GM23338 (cell line): Measurements from ENCODE around the gene ARL2BP. TPM values are rescaled to one million over a fixed set of nuclear protein-coding genes. Genes with fewer than 3 reads are reported as not detected.
A peak's percentile ranks its signal among the peaks of the same experiment; 100 is the strongest.

Source experiments
- ATAC-seq: fragments of 200-7000 bp; cut with Tn5 transposase; 3 replicates; pipeline ENCODE4 v1.9.1; 2020
- DNase-seq: peaks from one replicate; pipeline ENCODE4 v3.0.0-alpha.2; 2015; ENCODE audit warnings: low spot score
- H2AFZ ChIP-seq: fragments of 200-600 bp; sonication (generic); 2 replicates; pipeline ENCODE4 v1.8.0; 2016; ENCODE audit warnings: antibody characterized with exemption, mild to moderate bottlenecking, moderate library complexity
- H3F3A ChIP-seq: fragments of 200-600 bp; sonication (generic); replicated peaks from 2 replicates; pipeline ENCODE4 v1.8.0; 2017; ENCODE audit warnings: antibody characterized with exemption, mixed run types, low read depth
- H3K27ac ChIP-seq: fragments of 200-600 bp; sonication (generic); 2 replicates; pipeline ENCODE4 v1.6.1; 2016; ENCODE audit warnings: low read depth
- H3K27me3 ChIP-seq: fragments of 200-600 bp; sonication (generic); 2 replicates; pipeline ENCODE4 v1.8.0; 2016; ENCODE audit warnings: mild to moderate bottlenecking, mixed run types, moderate library complexity; ENCODE audit not compliant: insufficient read depth
- H3K36me3 ChIP-seq: fragments of 200-600 bp; sonication (generic); 2 replicates; pipeline ENCODE4 v1.8.0; 2016; ENCODE audit warnings: mild to moderate bottlenecking; ENCODE audit not compliant: insufficient read depth
- H3K4me1 ChIP-seq: fragments of 200-600 bp; sonication (generic); 2 replicates; pipeline ENCODE4 v1.8.0; 2016; ENCODE audit warnings: mild to moderate bottlenecking, moderate library complexity; ENCODE audit not compliant: insufficient read depth
- H3K4me2 ChIP-seq: fragments of 200-600 bp; sonication (generic); 2 replicates; pipeline ENCODE4 v1.7.1; 2017; ENCODE audit warnings: mixed run types
- H3K4me3 ChIP-seq: fragments of 200-600 bp; sonication (generic); 2 replicates; pipeline ENCODE4 v1.6.1; 2016; ENCODE audit warnings: mixed run types
- H3K79me2 ChIP-seq: fragments of 200-600 bp; sonication (generic); replicated peaks from 2 replicates; pipeline ENCODE4 v1.8.0; 2017; ENCODE audit warnings: mild to moderate bottlenecking; ENCODE audit not compliant: insufficient read depth
- H3K9me2 ChIP-seq: fragments of 200-600 bp; sonication (generic); 2 replicates; pipeline ENCODE4 v1.8.0; 2017; ENCODE audit not compliant: insufficient read depth
- H4K20me1 ChIP-seq: fragments of 200-600 bp; sonication (generic); replicated peaks from 2 replicates; pipeline ENCODE4 v1.8.0; 2017; ENCODE audit warnings: mild to moderate bottlenecking; ENCODE audit not compliant: insufficient read depth
- H3K27ac Mint-ChIP-seq: 2 replicates; pipeline ENCODE4 v1.8.0; 2020; ENCODE audit warnings: inconsistent platforms, mild to moderate bottlenecking, moderate library complexity, mixed read lengths
- H3K27me3 Mint-ChIP-seq: 3 replicates; pipeline ENCODE4 v1.8.0; 2022; ENCODE audit warnings: low read depth, mild to moderate bottlenecking, moderate library complexity, mixed read lengths, inconsistent platforms; ENCODE audit not compliant: insufficient read depth, poor library complexity
- H3K36me3 Mint-ChIP-seq: 3 replicates; pipeline ENCODE4 v1.8.0; 2021; ENCODE audit warnings: low read depth, mild to moderate bottlenecking, inconsistent platforms, moderate library complexity, mixed read lengths
- H3K4me1 Mint-ChIP-seq: 3 replicates; pipeline ENCODE4 v1.8.0; 2020; ENCODE audit warnings: mild to moderate bottlenecking, inconsistent platforms, mixed read lengths
- H3K4me3 Mint-ChIP-seq: 3 replicates; pipeline ENCODE4 v1.8.0; 2021; ENCODE audit warnings: moderate library complexity, mild to moderate bottlenecking, inconsistent platforms, mixed read lengths
- H3K9me3 Mint-ChIP-seq: 3 replicates; pipeline ENCODE4 v1.8.0; 2020; ENCODE audit warnings: moderate library complexity, mild to moderate bottlenecking, inconsistent platforms, mixed read lengths
- CREB1 ChIP-seq: fragments of 250-450 bp; sonication (Bioruptor Pico); IDR thresholded peaks from 2 replicates; pipeline ENCODE4 v1.5.0; 2020; ENCODE audit warnings: low read depth, mild to moderate bottlenecking, moderate library complexity
- CTCF ChIP-seq, 2 experiments: fragments of 200-600 bp in 1 of 2; sonication (generic) in 1 of 2; conservative IDR thresholded peaks; 2 replicates each; pipeline versions ENCODE4 v1.5.1 to v1.6.1; 2016 to 2017; ENCODE audit warnings: antibody characterized with exemption in 2 of 2, low read depth in 2 of 2, mild to moderate bottlenecking in 2 of 2, moderate library complexity in 1 of 2
- ETS1 ChIP-seq: IDR thresholded peaks from 2 replicates; pipeline ENCODE4 v1.6.1; 2016; ENCODE audit warnings: antibody characterized with exemption
- EZH2 ChIP-seq: fragments of 200-600 bp; sonication (generic); IDR thresholded peaks from one replicate; pipeline ENCODE4 v1.8.0; 2017; ENCODE audit warnings: antibody characterized with exemption, mild to moderate bottlenecking, low read depth; ENCODE audit not compliant: unreplicated experiment
- EZH2phosphoT487 ChIP-seq: fragments of 200-600 bp; sonication (generic); IDR thresholded peaks from one replicate; pipeline ENCODE4 v1.8.1; 2018; ENCODE audit warnings: antibody characterized with exemption; ENCODE audit not compliant: unreplicated experiment
- JUNB ChIP-seq: IDR thresholded peaks from one replicate; pipeline ENCODE4 v1.6.1; 2016; ENCODE audit warnings: antibody characterized with exemption; ENCODE audit not compliant: unreplicated experiment
- NANOG ChIP-seq: IDR thresholded peaks from 2 replicates; pipeline ENCODE4 v1.6.1; 2016; ENCODE audit warnings: antibody characterized with exemption, borderline replicate concordance
- POLR2AphosphoS5 ChIP-seq: IDR thresholded peaks from 2 replicates; pipeline ENCODE4 v1.6.1; 2016; ENCODE audit warnings: antibody characterized with exemption, low read depth
- REST ChIP-seq: IDR thresholded peaks from one replicate; pipeline ENCODE4 v1.6.1; 2018; ENCODE audit warnings: antibody characterized with exemption; ENCODE audit not compliant: unreplicated experiment
- STAT1 ChIP-seq: IDR thresholded peaks from one replicate; pipeline ENCODE4 v1.6.1; 2016; ENCODE audit warnings: antibody characterized with exemption; ENCODE audit not compliant: unreplicated experiment
- ZNF114 ChIP-seq: fragments of 250-450 bp; sonication (Bioruptor Pico); IDR thresholded peaks from 2 replicates; pipeline ENCODE4 v1.5.0; 2020; ENCODE audit warnings: mild to moderate bottlenecking, moderate library complexity
- ZNF331 ChIP-seq: fragments of 250-450 bp; sonication (Bioruptor Pico); IDR thresholded peaks from 2 replicates; pipeline ENCODE4 v1.5.0; 2020; ENCODE audit warnings: low read depth, mild to moderate bottlenecking, moderate library complexity
- ZNF462 ChIP-seq: fragments of 250-450 bp; sonication (Bioruptor Pico); IDR thresholded peaks from 2 replicates; pipeline ENCODE4 v1.5.0; 2020; ENCODE audit warnings: mild to moderate bottlenecking, moderate library complexity
- polyA plus RNA-seq: library from polyadenylated mRNA; unstranded; fragments of >200 nt; fragmentation: Nextera tagmentation; extraction: Ambion mirVana; gene quantifications from 2 replicates; pipeline ENCODE4 v1.2.1, GENCODE V29; 2016
- total RNA-seq: library from RNA; depleted of rRNA; stranded (reverse); fragments of >200 nt; shearing (Covaris generic); gene quantifications from 2 replicates; pipeline ENCODE4 v1.2.3, GENCODE V29; 2014

The ARL2BP gene
- total and polyA plus RNA-seq, 2 experiments from 2014 or later = 10.3 to 13.4 TPM

- peaks cover 20% of the 10 kb centered on the region for H3K36me3 ChIP-seq
- DNase-seq (no peak), ATAC-seq (no peak)
- no peak overlapping the region for H3K4me2 ChIP-seq
- no peak overlapping the region for H3K4me3 Mint-ChIP-seq
- H3K79me2 ChIP-seq = no peaks in the 10 kb centered on the region
- no peak overlapping the region for H3K4me3 ChIP-seq
- peaks cover 45% of the 10 kb centered on the region for H3K36me3 Mint-ChIP-seq
- H4K20me1 ChIP-seq = no peaks in the 10 kb centered on the region; the same call in 1 of the 2 replicates
- 0 out of 2 replicates have a peak overlapping the region, but pooled peaks have one; percentile 78 for H3K27ac Mint-ChIP-seq
- H3F3A ChIP-seq = no peaks in the 10 kb centered on the region
- no peaks in the 10 kb centered on the region for H3K9me2 ChIP-seq
- H3K27me3 ChIP-seq = no peaks in the 10 kb centered on the region
- no peak overlapping the region for H3K27ac ChIP-seq
- no peaks in the 10 kb centered on the region for H3K4me1 Mint-ChIP-seq
- H3K27me3 Mint-ChIP-seq = peaks cover 4% of the 10 kb centered on the region
- no peaks in the 10 kb centered on the region for H3K9me3 Mint-ChIP-seq
- H2AFZ ChIP-seq = no peak overlapping the region
- no peaks in the 10 kb centered on the region for H3K4me1 ChIP-seq
- TF ChIP-seq CREB1 (CRISPR knock-in tag) (no peak), ZNF331 (no peak), CTCF (conservative IDR thresholded peaks at IDR 0.05; ENCODE audit: low read depth in 2 of 2) (no peak), POLR2AphosphoS5 (no peak), ZNF114 (CRISPR knock-in tag) (no peak), REST (no peak), NANOG (no peak), EZH2phosphoT487 (no peak), JUNB (no peak), EZH2 (no peak), ZNF462 (no peak), STAT1 (no peak), ETS1 (no peak)
Observed at GRCh38 chr16:57236022-57236350, 9.1 kb upstream of the ARL2BP start.
